ENCODE data around the gene NPAS2. TPM values are rescaled to one million over a fixed set of nuclear protein-coding genes. Genes with fewer than 3 reads are reported as not detected.

Gene NPAS2
- total RNA-seq, 1 experiment from 2014 or later, result 20.4 TPM

DNA sequence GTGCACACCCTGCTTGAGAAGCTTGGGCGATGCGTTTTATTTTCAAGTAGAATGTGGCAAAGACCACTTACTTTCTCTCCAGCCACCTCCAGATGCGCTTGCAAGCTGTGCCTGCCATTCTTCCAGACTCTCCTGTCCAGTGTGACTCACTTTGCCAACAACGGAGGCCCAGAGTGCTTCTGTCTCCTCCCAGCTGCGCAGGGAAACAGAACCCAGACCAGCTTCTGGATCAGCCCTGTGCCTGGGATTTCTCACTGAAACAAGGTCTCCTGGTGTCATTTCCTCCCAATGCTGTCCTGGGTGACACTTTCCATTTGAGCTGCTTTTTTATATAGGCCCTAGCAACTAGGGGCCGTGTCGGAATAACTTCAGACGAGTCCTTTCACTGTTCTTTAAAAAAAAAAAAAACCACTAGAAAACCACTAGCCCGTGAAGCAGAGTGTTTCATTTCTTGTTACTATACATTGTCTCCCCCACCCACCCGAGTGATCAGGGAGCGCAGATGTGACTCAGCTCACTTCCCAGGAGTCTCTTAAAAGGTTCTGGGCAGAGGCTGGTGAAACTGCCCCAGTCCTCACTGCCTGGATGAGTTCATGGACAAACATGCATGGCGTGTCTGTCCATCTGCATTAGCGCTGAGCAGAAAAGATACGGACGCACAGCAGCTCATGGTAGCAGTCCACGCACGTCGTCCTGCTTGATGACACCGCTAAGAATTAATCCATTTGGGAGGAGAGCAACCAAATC lies 156.9 kb downstream of the NPAS2 start:
- TF ChIP-seq ZFX (IDR thresholded peaks at IDR 0.05) (no peak), ELF1 (IDR thresholded peaks at IDR 0.05; ENCODE audit: borderline replicate concordance, low read depth) (no peak), SP1 (IDR thresholded peaks at IDR 0.05; ENCODE audit: low read depth) (no peak), FOSL1 (IDR thresholded peaks at IDR 0.05; ENCODE audit: low read depth) (no peak), ZNF274 (IDR thresholded peaks at IDR 0.05; ENCODE audit: low read depth, low read length) (no peak), CBX3 (IDR thresholded peaks at IDR 0.05; ENCODE audit: low read depth) (no peak), SIN3A (IDR thresholded peaks at IDR 0.05; ENCODE audit: low read depth) (no peak), RAD21 (IDR thresholded peaks at IDR 0.05; ENCODE audit: low read depth) (no peak), EGR1 (IDR thresholded peaks at IDR 0.05; ENCODE audit: low read depth) (no peak), EZH2phosphoT487 (IDR thresholded peaks at IDR 0.05; ENCODE audit: borderline replicate concordance) (no peak), YY1 (IDR thresholded peaks at IDR 0.05; ENCODE audit: extremely low read depth, insufficient replicate concordance, low read depth, low read length) (no peak)
- TF ChIP-seq, protein P1, sequence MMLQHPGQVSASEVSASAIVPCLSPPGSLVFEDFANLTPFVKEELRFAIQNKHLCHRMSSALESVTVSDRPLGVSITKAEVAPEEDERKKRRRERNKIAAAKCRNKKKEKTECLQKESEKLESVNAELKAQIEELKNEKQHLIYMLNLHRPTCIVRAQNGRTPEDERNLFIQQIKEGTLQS (IDR thresholded peaks at IDR 0.05), result no peak
- TF ChIP-seq, protein P2, sequence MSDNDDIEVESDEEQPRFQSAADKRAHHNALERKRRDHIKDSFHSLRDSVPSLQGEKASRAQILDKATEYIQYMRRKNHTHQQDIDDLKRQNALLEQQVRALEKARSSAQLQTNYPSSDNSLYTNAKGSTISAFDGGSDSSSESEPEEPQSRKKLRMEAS (IDR thresholded peaks at IDR 0.05), result no peak
- TF ChIP-seq, protein P3, sequence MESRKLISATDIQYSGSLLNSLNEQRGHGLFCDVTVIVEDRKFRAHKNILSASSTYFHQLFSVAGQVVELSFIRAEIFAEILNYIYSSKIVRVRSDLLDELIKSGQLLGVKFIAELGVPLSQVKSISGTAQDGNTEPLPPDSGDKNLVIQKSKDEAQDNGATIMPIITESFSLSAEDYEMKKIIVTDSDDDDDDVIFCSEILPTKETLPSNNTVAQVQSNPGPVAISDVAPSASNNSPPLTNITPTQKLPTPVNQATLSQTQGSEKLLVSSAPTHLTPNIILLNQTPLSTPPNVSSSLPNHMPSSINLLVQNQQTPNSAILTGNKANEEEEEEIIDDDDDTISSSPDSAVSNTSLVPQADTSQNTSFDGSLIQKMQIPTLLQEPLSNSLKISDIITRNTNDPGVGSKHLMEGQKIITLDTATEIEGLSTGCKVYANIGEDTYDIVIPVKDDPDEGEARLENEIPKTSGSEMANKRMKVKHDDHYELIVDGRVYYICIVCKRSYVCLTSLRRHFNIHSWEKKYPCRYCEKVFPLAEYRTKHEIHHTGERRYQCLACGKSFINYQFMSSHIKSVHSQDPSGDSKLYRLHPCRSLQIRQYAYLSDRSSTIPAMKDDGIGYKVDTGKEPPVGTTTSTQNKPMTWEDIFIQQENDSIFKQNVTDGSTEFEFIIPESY (IDR thresholded peaks at IDR 0.05; ENCODE audit: extremely low read depth, insufficient replicate concordance, low read length), result no peak
- DNase-seq (ENCODE audit: low read depth, low spot score) (no peak), ATAC-seq (no peak)
- BruUV-seq (replicated peaks), result no TSS peak
- H3K4me2 ChIP-seq (ENCODE audit: low read length), result no peak overlapping the region
- no peak overlapping the region for H2AFZ ChIP-seq (ENCODE audit: low read depth, low read length, poor library complexity, severe bottlenecking)
- H3K9me3 ChIP-seq (ENCODE audit: control insufficient read depth in 1 of 2, insufficient read depth in 1 of 2, low read depth in 1 of 2, low read length in 2 of 2), result no peaks in the 10 kb centered on the region
- no peaks in the 10 kb centered on the region for H3K79me2 ChIP-seq (ENCODE audit: insufficient read depth, low read length)
- no peak overlapping the region for H3K9ac ChIP-seq (ENCODE audit: low read length)
- ChIA-PET RAD21 (ENCODE audit: low non-redundant PET in 1 of 2, low total read pairs in 2 of 2, uncharacterized antibody in 2 of 2, unreplicated experiment in 2 of 2) (no interaction called here), POLR2A (no interaction called here), CTCF (no interaction called here)
- peaks cover 7 to 9% of the 10 kb centered on the region in 2 experiments for H3K4me1 ChIP-seq (ENCODE audit: control insufficient read depth in 1 of 2, insufficient read depth in 2 of 2, low read length in 2 of 2)
- no peaks in the 10 kb centered on the region for H4K20me1 ChIP-seq (ENCODE audit: insufficient read depth)
- no peaks in the 10 kb centered on the region for H3K9me2 ChIP-seq (ENCODE audit: insufficient read depth)
- no peak overlapping the region for H3K4me3 ChIP-seq (replicated peaks in 1 of 2; ENCODE audit: low read depth in 1 of 2, low read length in 2 of 2)
- no peak overlapping the region for H3K27ac ChIP-seq (ENCODE audit: low read depth, low read length)
- H3K27me3 ChIP-seq (ENCODE audit: insufficient read depth, low read length), result no peaks in the 10 kb centered on the region
- no peaks in the 10 kb centered on the region for H3K36me3 ChIP-seq (ENCODE audit: control insufficient read depth in 1 of 2, insufficient read depth in 2 of 2, low read length in 2 of 2)
- intact Hi-C loops (cut with micrococcal nuclease), result no loop called here

Measured in HCT116 (cell line).